Body of pancreas (tissue), 4 donors: ENCODE results near the gene SARNP. TPM values are rescaled to one million over a fixed set of nuclear protein-coding genes. Genes with fewer than 3 reads are reported as not detected.

Source experiments
- ATAC-seq: fragments of 150-250 bp; one replicate; pipeline ENCODE4 v1.9.1; 2016
- DNase-seq, 4 donors: peaks; one replicate each; pipeline ENCODE4 v3.0.0-alpha.2; 2019
- H3K27ac ChIP-seq, 4 donors: fragments of 200-600 bp; sonication (generic); 1 replicate in 3 of 4; 2 replicates in 1 of 4; pipeline versions ENCODE4 v1.5.1 to v1.6.1; 2016 to 2019; ENCODE audit warnings: mild to moderate bottlenecking in 1 of 4, mixed read lengths in 1 of 4, moderate library complexity in 1 of 4
- H3K27me3 ChIP-seq, 2 donors: fragments of 200-600 bp; sonication (generic); one replicate each; pipeline ENCODE4 v1.6.0; 2016; ENCODE audit warnings: mild to moderate bottlenecking in 1 of 2
- H3K36me3 ChIP-seq, 2 donors: fragments of 200-600 bp; sonication (generic); replicated peaks in 1 of 2; 2 replicates each; pipeline ENCODE4 v1.5.1; 2016; ENCODE audit warnings: low read depth in 2 of 2; ENCODE audit not compliant: insufficient read depth in 1 of 2
- H3K4me1 ChIP-seq: fragments of 200-600 bp; sonication (generic); one replicate; pipeline ENCODE4 v1.6.0; 2016
- H3K4me3 ChIP-seq, 2 donors: fragments of 200-600 bp; sonication (generic); 1 replicate in 1 of 2; 2 replicates in 1 of 2; pipeline ENCODE4 v1.5.1; 2016 to 2019
- H3K9me3 ChIP-seq, 3 donors: fragments of 200-600 bp; sonication (generic); 1 replicate in 2 of 3; 2 replicates in 1 of 3; pipeline ENCODE4 v1.5.1; 2016
- POLR2A ChIP-seq, 3 donors: fragments of 450-650 bp; IDR thresholded peaks; one replicate each; pipeline ENCODE4 v1.6.1; 2016; ENCODE audit warnings: antibody characterized with exemption in 3 of 3, mild to moderate bottlenecking in 2 of 3
- WGBS, 2 donors: methylation state at CpG; one replicate each; pipeline ENCODE4 v1.1.5; 2017; 5-methylcytosine and 5-hydroxymethylcytosine counted together
- intact Hi-C: fragments of 100-400 bp; cut with DNase I; formaldehyde crosslinking; loops from one replicate; pipeline ENCODE4 v1.15.1; 2023
- total RNA-seq, 2 donors: library from RNA; depleted of rRNA; stranded (reverse); fragments of >200 nt; gene quantifications; one replicate each; pipeline ENCODE4 v1.1.0, GENCODE V29; 2016
- TF ChIP-seq, protein P1 (sequence below), 7 experiments: fragments of 450-650 bp in 4 of 7; fragments of 200-600 bp in 3 of 7; sonication (generic) in 3 of 7; IDR thresholded peaks; one replicate each; pipeline ENCODE4 v1.5.1; 2016 to 2019; ENCODE audit warnings: antibody characterized with exemption in 7 of 7

Gene SARNP
- total RNA-seq, 2 donors from 2014 or later, result 23.1 to 51.7 TPM

DNA sequence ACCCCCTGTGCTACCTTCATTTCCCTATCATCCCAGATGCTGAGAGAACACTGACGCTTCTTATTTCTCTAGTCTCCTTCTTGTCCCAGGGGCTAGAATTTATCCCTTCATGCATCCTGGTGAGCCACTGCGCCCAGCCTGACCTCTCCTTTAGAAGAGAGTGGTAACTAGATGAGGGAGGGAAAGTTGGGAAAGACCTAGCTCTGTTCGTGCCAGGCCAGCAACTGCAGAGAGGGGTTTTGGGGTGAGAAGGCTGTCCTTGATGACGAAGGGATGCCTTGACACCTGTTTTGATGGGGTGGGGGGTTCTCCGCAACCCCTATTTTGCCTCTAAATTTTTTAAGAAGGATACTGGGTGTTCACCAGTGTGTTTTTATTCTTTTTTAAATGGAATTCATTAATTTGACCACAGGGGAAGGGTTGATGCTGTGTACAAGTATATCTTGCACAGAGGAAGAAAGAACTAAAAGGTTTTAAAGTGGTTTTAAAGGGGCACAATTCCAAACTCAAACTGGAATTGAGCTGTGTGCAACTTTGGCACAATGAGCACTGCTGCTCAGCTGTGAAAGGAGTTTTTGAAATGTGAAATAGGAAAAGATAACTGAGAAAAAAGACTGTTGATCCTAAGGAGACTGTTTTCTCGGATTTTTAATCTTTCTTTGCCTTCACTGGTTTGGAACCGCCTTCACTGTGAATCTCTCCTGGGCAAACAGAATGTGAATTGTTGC is 32.3 kb upstream of the SARNP start:
- TF ChIP-seq, protein P1, sequence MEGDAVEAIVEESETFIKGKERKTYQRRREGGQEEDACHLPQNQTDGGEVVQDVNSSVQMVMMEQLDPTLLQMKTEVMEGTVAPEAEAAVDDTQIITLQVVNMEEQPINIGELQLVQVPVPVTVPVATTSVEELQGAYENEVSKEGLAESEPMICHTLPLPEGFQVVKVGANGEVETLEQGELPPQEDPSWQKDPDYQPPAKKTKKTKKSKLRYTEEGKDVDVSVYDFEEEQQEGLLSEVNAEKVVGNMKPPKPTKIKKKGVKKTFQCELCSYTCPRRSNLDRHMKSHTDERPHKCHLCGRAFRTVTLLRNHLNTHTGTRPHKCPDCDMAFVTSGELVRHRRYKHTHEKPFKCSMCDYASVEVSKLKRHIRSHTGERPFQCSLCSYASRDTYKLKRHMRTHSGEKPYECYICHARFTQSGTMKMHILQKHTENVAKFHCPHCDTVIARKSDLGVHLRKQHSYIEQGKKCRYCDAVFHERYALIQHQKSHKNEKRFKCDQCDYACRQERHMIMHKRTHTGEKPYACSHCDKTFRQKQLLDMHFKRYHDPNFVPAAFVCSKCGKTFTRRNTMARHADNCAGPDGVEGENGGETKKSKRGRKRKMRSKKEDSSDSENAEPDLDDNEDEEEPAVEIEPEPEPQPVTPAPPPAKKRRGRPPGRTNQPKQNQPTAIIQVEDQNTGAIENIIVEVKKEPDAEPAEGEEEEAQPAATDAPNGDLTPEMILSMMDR (IDR thresholded peaks at IDR 0.05), result no peak
- no peak for TF ChIP-seq POLR2A (IDR thresholded peaks at IDR 0.05)
- no peak overlapping the region for H3K4me3 ChIP-seq
- no peaks in the 10 kb centered on the region for H3K4me1 ChIP-seq
- H3K36me3 ChIP-seq, result no peaks in the 10 kb centered on the region
- intact Hi-C loops, result no loop called here
- no peaks in the 10 kb centered on the region for H3K9me3 ChIP-seq
- H3K27me3 ChIP-seq, result no peaks in the 10 kb centered on the region
- DNase-seq, result no peak
- no peak overlapping the region for H3K27ac ChIP-seq
- WGBS, 2 donors, result 68 to 76% methylated on average over 7 of the region's 7 CpGs
- ATAC-seq, result no peak

DNA sequence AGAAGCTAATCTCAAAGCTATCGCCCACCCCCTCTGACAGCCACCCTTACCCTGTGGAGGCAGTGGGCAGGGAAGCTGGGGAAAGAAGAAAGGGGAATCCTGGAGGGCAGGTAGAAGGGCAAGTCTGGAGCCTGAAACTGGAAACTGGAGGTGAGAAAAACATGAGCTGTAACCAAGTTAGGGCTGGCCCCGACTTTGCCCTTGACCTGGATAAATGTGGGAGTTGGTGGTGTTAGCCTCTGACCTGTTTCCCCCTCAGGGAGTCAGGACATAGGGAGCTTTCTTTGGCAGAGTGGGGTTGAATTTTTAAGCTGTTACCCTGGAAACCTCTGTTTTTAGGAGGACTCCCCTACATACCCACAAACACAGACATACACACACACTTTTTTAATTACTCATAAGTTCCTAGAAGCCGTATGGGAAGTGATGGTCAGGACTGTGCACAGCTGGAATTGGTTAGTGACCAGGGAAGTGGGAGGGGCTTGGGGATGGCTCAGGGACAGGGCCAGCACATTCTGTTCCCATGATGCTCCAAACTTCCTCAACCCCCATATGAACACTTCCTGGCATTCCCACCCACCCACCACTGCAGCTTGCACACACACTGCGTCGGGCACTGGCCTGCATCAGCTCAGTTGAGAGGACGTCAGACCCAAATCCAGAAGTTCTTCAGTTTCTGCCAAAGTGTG is 30.2 kb upstream of the SARNP start:
- WGBS, 2 donors, result 50 to 52% methylated on average over 4 to 6 of the region's 6 CpGs
- TF ChIP-seq, protein P1 (IDR thresholded peaks at IDR 0.05), result no peak
- TF ChIP-seq POLR2A (IDR thresholded peaks at IDR 0.05), result peak in 2 of 3 donors; percentile 23 to 54
- intact Hi-C loops, result no loop called here
- H3K4me3 ChIP-seq, result no peak overlapping the region
- peak; percentile 52 to 91 (median 67) for DNase-seq
- H3K27ac ChIP-seq, result peak overlapping the region; percentile 15 to 83 (median 45)
- no peaks in the 10 kb centered on the region for H3K4me1 ChIP-seq
- H3K9me3 ChIP-seq, result no peaks in the 10 kb centered on the region
- no peaks in the 10 kb centered on the region for H3K27me3 ChIP-seq
- H3K36me3 ChIP-seq, result no peaks in the 10 kb centered on the region
- ATAC-seq, result peak; percentile 85

DNA sequence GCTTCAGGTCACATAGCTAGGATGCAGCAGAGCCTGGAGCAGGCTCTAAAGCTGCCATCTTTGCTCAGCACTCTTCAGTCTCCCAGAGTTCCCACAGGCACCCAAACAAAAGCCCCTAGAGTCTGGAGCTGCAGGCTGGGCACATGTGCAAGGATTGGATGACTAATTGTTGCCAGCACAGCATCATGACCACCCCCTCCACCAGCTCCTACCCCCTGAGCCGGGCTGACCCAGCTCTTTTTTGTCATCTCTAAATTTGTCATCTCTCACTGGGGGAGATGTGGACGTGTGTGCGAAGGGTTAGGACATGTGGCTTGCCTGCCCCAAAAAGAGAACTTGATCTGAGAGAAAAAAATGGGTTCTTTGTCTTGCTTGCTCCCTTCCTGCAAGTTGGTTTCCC is 29.5 kb upstream of the SARNP start:
- Histone ChIP-seq H3K27ac (peak overlapping the region in 2 of 4 donors; percentile 61 to 83), H3K36me3 (no peaks in the 10 kb centered on the region), H3K9me3 (no peaks in the 10 kb centered on the region), H3K27me3 (no peaks in the 10 kb centered on the region), H3K4me3 (no peak overlapping the region), H3K4me1 (no peaks in the 10 kb centered on the region)
- intact Hi-C loops, result no loop called here
- TF ChIP-seq, protein P1 (IDR thresholded peaks at IDR 0.05), result no peak
- no peak for TF ChIP-seq POLR2A (IDR thresholded peaks at IDR 0.05)
- 67 to 73% methylated on average over 3 of the region's 3 CpGs for WGBS, 2 donors
- no peak for ATAC-seq
- peak in 1 of 4 donors; percentile 67 for DNase-seq

DNA sequence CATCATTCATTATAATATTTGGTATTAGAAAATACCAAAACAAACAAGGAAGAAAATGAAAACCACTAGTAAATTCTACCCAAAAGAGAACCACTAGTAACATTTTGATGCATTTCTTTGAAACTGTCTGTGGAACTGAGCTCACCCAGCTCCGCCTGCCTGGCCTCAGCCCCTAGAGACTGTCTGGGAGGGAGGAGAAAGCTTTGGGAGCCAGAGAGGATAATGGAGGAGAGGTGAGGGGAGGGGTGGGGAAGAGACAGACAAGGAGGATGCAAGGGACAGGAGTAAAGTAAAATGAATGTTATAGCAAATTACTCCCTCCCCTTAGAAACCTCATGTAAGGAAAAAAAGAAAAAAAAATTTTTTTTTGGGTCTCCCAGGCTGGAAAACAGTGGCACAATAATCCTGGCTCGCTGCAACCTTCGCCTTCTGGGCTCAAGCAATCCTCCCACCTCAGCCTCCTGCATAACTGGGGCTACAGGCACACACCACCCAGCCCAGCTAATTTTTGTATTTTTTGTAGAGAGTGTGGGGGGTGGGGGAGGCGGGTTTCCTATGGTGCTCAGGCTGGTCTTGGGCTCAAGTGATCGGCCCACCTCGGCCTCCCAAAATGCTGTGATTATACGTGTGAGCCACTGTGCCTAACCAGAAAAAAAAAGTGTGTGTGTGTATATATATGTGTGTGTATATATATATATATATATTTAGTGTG is 28.4 kb upstream of the SARNP start:
- TF ChIP-seq, protein P1 (IDR thresholded peaks at IDR 0.05), result no peak
- no peak for TF ChIP-seq POLR2A (IDR thresholded peaks at IDR 0.05)
- Histone ChIP-seq H3K36me3 (no peaks in the 10 kb centered on the region), H3K27me3 (no peaks in the 10 kb centered on the region), H3K27ac (peak overlapping the region in 1 of 4 donors; percentile 83), H3K4me3 (no peak overlapping the region), H3K4me1 (no peaks in the 10 kb centered on the region), H3K9me3 (no peaks in the 10 kb centered on the region)
- ATAC-seq (no peak), DNase-seq (no peak)
- intact Hi-C loops, result no loop called here
- 65 to 67% methylated on average over 7 of the region's 7 CpGs for WGBS, 2 donors
